Vagina (tissue), 2 donors: Measurements from ENCODE around the gene RAB4A. TPM values are rescaled to one million over a fixed set of nuclear protein-coding genes. Genes with fewer than 3 reads are reported as not detected.
A peak's percentile ranks its signal among the peaks of the same experiment; 100 is the strongest.
"Not testable (repeated sequence)": the region's sequence is repeated elsewhere in the genome, so short reads cannot be mapped to it uniquely, and the experiment has no call there.

ENCODE experiments used
- DNase-seq, 2 donors: peaks; one replicate each; pipeline ENCODE4 v3.0.0-alpha.2; 2017; ENCODE audit errors: extremely low spot score in 2 of 2
- H3K27ac ChIP-seq: fragments of 200-600 bp; sonication (generic); one replicate; pipeline ENCODE4 v1.5.1; 2019
- H3K27me3 ChIP-seq: fragments of 200-600 bp; sonication (generic); one replicate; pipeline ENCODE4 v1.5.1; 2019
- H3K36me3 ChIP-seq, 2 donors: fragments of 200-600 bp; sonication (generic); one replicate each; pipeline ENCODE4 v1.5.1; 2017 to 2019
- H3K4me1 ChIP-seq: fragments of 200-600 bp; sonication (generic); one replicate; pipeline ENCODE4 v1.5.1; 2019
- H3K4me3 ChIP-seq, 2 donors: fragments of 200-600 bp; sonication (generic); 1 replicate in 1 of 2; 2 replicates in 1 of 2; pipeline ENCODE4 v1.5.1; 2016 to 2019
- H3K9me3 ChIP-seq: fragments of 200-600 bp; sonication (generic); one replicate; pipeline ENCODE4 v1.5.1; 2019
- POLR2A ChIP-seq, 2 donors: fragments of 450-650 bp; IDR thresholded peaks; one replicate each; pipeline ENCODE4 v1.6.1; 2017; ENCODE audit warnings: antibody characterized with exemption in 2 of 2, mild to moderate bottlenecking in 2 of 2, moderate library complexity in 2 of 2
- POLR2AphosphoS5 ChIP-seq, 2 donors: sonication (generic); formaldehyde crosslinking; IDR thresholded peaks; one replicate each; pipeline ENCODE4 v1.9.0; 2017; ENCODE audit warnings: antibody characterized with exemption in 2 of 2, mild to moderate bottlenecking in 2 of 2, low read depth in 1 of 2; ENCODE audit not compliant: insufficient read depth in 1 of 2
- intact Hi-C: fragments of 100-400 bp; cut with DNase I; formaldehyde crosslinking; loops from one replicate; pipeline ENCODE4 v1.15.1; 2023
- total RNA-seq: library from RNA; depleted of rRNA; stranded (reverse); fragments of >200 nt; gene quantifications from one replicate; pipeline ENCODE4 v1.2.3, GENCODE V29; 2016
- TF ChIP-seq, protein P1 (sequence below), 3 experiments: fragments of 450-650 bp in 2 of 3; fragments of 200-600 bp in 1 of 3; sonication (generic) in 1 of 3; IDR thresholded peaks; one replicate each; pipeline ENCODE4 v1.5.1; 2017 to 2019; ENCODE audit warnings: antibody characterized with exemption in 3 of 3, mild to moderate bottlenecking in 2 of 3, moderate library complexity in 2 of 3

Gene RAB4A
- total RNA-seq, 1 donor from 2014 or later = 16.5 TPM

DNA sequence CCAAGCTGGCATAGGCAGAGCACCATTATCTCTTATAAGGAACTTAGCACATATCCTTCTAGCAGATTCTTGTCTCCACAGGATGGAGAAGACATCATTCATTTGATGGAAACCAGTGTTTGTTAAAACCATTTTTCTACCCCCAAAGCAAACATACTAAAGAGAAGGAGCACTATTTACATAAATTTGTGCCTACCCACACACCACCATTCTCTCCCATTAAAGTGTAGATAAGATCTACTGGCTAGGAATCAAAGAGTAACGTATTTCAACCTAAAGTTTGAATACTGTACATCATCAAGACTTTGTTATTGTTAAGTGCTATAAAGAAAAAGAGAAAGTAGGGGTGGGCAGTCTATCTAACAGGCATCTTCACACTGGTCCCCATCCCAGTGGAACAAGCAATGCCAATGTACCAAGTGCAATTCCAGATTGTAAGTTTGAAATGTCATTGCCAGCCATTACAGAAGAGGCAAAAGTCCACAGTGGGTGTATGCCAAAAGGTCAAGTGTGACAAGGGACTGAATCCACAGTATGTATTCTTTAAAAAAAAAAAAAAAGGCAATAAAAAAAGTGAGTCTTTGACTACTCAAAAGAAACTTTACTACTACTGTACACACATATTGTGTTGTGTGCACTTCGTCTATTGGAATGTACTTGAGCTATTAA lies 53.1 kb downstream of the RAB4A start:
- Histone ChIP-seq H3K27me3 (no peaks in the 10 kb centered on the region), H3K9me3 (no peaks in the 10 kb centered on the region), H3K27ac (no peak overlapping the region), H3K4me1 (no peaks in the 10 kb centered on the region), H3K4me3 (no peak overlapping the region), H3K36me3 (peaks cover 0 to 18% of the 10 kb centered on the region in 2 donors)
- intact Hi-C loops = no loop called here
- DNase-seq = no peak
- no peak for TF ChIP-seq POLR2AphosphoS5 (IDR thresholded peaks at IDR 0.05; ENCODE audit: insufficient read depth in 1 of 2, low read depth in 1 of 2)
- TF ChIP-seq, protein P1, sequence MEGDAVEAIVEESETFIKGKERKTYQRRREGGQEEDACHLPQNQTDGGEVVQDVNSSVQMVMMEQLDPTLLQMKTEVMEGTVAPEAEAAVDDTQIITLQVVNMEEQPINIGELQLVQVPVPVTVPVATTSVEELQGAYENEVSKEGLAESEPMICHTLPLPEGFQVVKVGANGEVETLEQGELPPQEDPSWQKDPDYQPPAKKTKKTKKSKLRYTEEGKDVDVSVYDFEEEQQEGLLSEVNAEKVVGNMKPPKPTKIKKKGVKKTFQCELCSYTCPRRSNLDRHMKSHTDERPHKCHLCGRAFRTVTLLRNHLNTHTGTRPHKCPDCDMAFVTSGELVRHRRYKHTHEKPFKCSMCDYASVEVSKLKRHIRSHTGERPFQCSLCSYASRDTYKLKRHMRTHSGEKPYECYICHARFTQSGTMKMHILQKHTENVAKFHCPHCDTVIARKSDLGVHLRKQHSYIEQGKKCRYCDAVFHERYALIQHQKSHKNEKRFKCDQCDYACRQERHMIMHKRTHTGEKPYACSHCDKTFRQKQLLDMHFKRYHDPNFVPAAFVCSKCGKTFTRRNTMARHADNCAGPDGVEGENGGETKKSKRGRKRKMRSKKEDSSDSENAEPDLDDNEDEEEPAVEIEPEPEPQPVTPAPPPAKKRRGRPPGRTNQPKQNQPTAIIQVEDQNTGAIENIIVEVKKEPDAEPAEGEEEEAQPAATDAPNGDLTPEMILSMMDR (IDR thresholded peaks at IDR 0.05) = no peak
- TF ChIP-seq POLR2A (IDR thresholded peaks at IDR 0.05) = no peak

DNA sequence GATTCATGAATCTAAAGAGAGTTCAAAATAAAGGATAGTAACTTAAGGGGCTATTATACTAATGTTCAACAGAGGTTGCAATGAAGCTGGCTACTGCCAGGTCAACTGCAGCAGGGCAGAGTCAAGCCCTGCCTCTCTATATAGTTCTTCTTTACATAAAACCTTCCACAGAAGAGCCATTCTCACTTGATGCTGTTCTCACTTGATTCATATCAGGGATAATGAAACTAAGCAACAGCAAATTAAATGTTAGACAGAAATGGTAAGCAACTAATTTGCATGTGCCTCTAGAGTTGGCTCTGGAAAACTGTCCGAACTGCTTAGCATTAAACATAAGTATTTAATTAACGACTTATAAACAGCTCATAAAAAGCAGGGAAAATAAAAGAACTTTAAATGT lies 54.5 kb downstream of the RAB4A start:
- Histone ChIP-seq H3K4me3 (no peak overlapping the region), H3K4me1 (no peaks in the 10 kb centered on the region), H3K27ac (peak overlapping the region; percentile 20), H3K9me3 (no peaks in the 10 kb centered on the region), H3K36me3 (peaks cover 0 to 18% of the 10 kb centered on the region in 2 donors), H3K27me3 (no peaks in the 10 kb centered on the region)
- no peak for DNase-seq
- intact Hi-C loops = no loop called here
- TF ChIP-seq POLR2AphosphoS5 (IDR thresholded peaks at IDR 0.05; ENCODE audit: insufficient read depth in 1 of 2, low read depth in 1 of 2) (no peak), POLR2A (IDR thresholded peaks at IDR 0.05) (no peak)
- TF ChIP-seq, protein P1 (IDR thresholded peaks at IDR 0.05) = no peak

DNA sequence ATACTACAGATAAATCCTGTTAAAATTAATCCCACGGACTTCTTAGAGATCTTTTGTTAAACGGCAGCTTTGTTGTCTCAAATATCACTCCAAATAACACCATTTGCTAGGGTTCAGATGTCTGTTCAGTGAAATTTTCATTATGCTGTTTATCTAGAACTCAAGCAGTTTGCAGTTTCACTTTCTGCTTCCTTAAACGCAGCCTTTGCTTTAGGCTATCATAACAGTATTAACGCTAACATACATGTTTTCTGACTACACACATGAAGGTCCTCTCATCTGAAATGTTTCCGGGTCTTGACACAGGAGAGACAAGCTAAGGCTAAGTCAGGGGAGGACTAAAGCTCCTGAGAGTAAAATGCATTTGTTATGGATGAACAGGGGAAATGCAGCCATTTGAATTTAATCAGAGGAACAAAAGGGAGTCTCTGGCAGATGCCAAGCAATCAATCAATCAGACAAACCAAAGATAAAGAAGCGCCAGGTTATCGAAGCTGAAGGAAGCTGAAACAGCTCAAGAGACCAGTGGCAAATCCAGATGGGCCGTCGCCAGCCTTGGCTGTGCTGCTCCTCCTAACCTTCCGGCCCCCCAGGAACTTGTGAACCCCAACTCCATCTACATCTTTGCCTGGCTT lies 55.1 kb downstream of the RAB4A start:
- Histone ChIP-seq H3K27ac (peak overlapping the region; percentile 20), H3K36me3 (peaks cover 0 to 18% of the 10 kb centered on the region in 2 donors)

DNA sequence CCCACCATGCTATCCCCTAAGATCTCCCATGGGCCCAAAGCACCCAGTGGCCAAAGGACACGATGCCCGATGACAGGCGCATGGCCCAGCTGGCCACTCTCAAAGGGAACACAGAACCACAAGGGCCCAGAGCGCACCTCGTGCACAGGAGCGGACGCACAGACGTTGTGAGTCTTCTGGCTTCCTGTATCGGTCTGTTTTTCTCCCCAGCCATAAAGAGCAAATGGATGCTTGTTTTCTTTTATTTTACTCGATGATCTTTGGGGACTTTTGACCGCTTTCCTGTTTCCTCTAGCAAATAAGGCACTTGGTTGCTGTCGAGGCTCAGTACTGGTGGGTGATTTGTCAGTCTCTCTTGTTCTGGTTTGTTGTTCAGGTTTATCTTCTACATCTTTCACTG lies 55.7 kb downstream of the RAB4A start:
- TF ChIP-seq, protein P1 (IDR thresholded peaks at IDR 0.05) = no peak
- no peak for TF ChIP-seq POLR2AphosphoS5 (IDR thresholded peaks at IDR 0.05; ENCODE audit: insufficient read depth in 1 of 2, low read depth in 1 of 2)
- TF ChIP-seq POLR2A (IDR thresholded peaks at IDR 0.05) = no peak
- H3K9me3 ChIP-seq = no peaks in the 10 kb centered on the region
- no peak for DNase-seq
- intact Hi-C loops = no loop called here
- H3K27ac ChIP-seq = no peak overlapping the region
- H3K27me3 ChIP-seq = no peaks in the 10 kb centered on the region
- no peaks in the 10 kb centered on the region for H3K4me1 ChIP-seq
- H3K4me3 ChIP-seq = no peak overlapping the region
- H3K36me3 ChIP-seq = peaks cover 0 to 18% of the 10 kb centered on the region in 2 donors

More for the DNA sequence above, 55.1 kb downstream of the RAB4A start:
- no peaks in the 10 kb centered on the region for H3K27me3 ChIP-seq
- TF ChIP-seq POLR2A (IDR thresholded peaks at IDR 0.05) (no peak), POLR2AphosphoS5 (IDR thresholded peaks at IDR 0.05; ENCODE audit: insufficient read depth in 1 of 2, low read depth in 1 of 2) (no peak)
- TF ChIP-seq, protein P1 (IDR thresholded peaks at IDR 0.05) = no peak
- H3K4me1 ChIP-seq = no peaks in the 10 kb centered on the region
- intact Hi-C loops = no loop called here
- H3K4me3 ChIP-seq = no peak overlapping the region
- H3K9me3 ChIP-seq = no peaks in the 10 kb centered on the region
- no peak for DNase-seq

- H3K4me3 ChIP-seq, intact Hi-C loops, H3K27ac ChIP-seq, H3K27me3 ChIP-seq, H3K9me3 ChIP-seq, H3K4me1 ChIP-seq, DNase-seq: not testable (repeated sequence)
- H3K36me3 ChIP-seq = peaks cover 0 to 14% of the 10 kb centered on the region in 2 donors
These were observed 56.9 kb downstream of the RAB4A start for GRCh38 chr1:229327765-229328164.
